ENCODE measurements around the gene USP40. TPM values are rescaled to one million over a fixed set of nuclear protein-coding genes. Genes with fewer than 3 reads are reported as not detected.
A peak's percentile ranks its signal among the peaks of the same experiment; 100 is the strongest.

Gene USP40
- polyA plus RNA-seq, 3 donors, result 4.0 to 13.5 (median 5.1) TPM

DNA sequence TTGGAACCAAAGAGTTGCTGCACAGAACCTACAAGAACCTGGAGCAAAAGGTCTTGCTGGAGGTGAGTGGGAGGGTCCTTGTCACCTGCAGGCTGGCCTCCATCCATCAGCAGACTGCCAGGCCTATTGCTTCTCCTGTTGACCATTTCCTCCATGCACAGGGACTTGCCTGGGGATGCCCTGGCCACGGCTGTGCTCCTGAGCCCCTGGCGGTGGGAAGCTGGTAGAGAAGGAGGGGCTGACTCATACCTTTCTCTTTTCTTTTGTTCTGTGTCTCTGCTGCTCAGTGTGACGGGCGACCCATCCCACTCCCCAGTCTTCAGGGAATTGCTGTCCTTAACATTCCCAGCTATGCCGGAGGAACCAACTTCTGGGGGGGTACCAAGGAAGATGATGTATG lies 109.6 kb downstream of the USP40 start:
- Mint-ChIP-seq H3K4me3 (no peak overlapping the region), H3K4me1 (no peaks in the 10 kb centered on the region), H3K27me3 (ENCODE audit: low read depth in 3 of 3) (peaks cover 0 to 2% (median 0%) of the 10 kb centered on the region in 3 donors), H3K27ac (peak overlapping the region in 1 of 7 donors; percentile 69), H3K9me3 (peaks cover 0 to 1% (median 0%) of the 10 kb centered on the region in 7 donors), H3K36me3 (peaks cover 94 to 100% of the 10 kb centered on the region in 2 donors)
- H3K4me3 ChIP-seq (replicated peaks in 1 of 3; ENCODE audit: low read depth in 2 of 3, low read length in 3 of 3), result no peak overlapping the region
- peak overlapping the region in 1 of 2 donors; percentile 14 for H3K27ac ChIP-seq (ENCODE audit: low read depth in 1 of 2, low read length in 2 of 2)
- H3K4me2 ChIP-seq (replicated peaks; ENCODE audit: extremely low read depth, low read length, poor library complexity, severe bottlenecking), result no peak overlapping the region
- peaks cover 13% of the 10 kb centered on the region for H4K20me1 ChIP-seq (ENCODE audit: insufficient read depth, low read length)
- no peaks in the 10 kb centered on the region for H3K79me2 ChIP-seq (ENCODE audit: insufficient read depth, low read length)
- H3K9ac ChIP-seq (ENCODE audit: insufficient read depth, low read length, poor library complexity, severe bottlenecking), result no peak overlapping the region
- H3K9me3 ChIP-seq (replicated peaks in 1 of 2; ENCODE audit: control insufficient read depth in 1 of 2, insufficient read depth in 1 of 2, low read length in 2 of 2), result no peaks in the 10 kb centered on the region
- intact Hi-C loops (cut with micrococcal nuclease), result no loop called here
- H2AFZ ChIP-seq (ENCODE audit: insufficient read depth, low read depth, low read length, poor library complexity, severe bottlenecking), result no peak overlapping the region
- no CpG with 5 or more reads among the region's 5 CpGs for WGBS (ENCODE audit: insufficient coverage)
- no peak for DNase-seq
- no peaks in the 10 kb centered on the region for H3K4me1 ChIP-seq (ENCODE audit: control insufficient read depth in 1 of 2, insufficient read depth in 2 of 2, low read length in 2 of 2)
- peaks cover 99 to 100% of the 10 kb centered on the region in 2 donors for H3K36me3 ChIP-seq (replicated peaks in 1 of 2; ENCODE audit: control insufficient read depth in 1 of 2, insufficient read depth in 2 of 2, low read length in 2 of 2)
- no peaks in the 10 kb centered on the region for H3K27me3 ChIP-seq (ENCODE audit: control insufficient read depth in 2 of 2, insufficient read depth in 2 of 2, low read length in 2 of 2)
- TF ChIP-seq, protein P1, sequence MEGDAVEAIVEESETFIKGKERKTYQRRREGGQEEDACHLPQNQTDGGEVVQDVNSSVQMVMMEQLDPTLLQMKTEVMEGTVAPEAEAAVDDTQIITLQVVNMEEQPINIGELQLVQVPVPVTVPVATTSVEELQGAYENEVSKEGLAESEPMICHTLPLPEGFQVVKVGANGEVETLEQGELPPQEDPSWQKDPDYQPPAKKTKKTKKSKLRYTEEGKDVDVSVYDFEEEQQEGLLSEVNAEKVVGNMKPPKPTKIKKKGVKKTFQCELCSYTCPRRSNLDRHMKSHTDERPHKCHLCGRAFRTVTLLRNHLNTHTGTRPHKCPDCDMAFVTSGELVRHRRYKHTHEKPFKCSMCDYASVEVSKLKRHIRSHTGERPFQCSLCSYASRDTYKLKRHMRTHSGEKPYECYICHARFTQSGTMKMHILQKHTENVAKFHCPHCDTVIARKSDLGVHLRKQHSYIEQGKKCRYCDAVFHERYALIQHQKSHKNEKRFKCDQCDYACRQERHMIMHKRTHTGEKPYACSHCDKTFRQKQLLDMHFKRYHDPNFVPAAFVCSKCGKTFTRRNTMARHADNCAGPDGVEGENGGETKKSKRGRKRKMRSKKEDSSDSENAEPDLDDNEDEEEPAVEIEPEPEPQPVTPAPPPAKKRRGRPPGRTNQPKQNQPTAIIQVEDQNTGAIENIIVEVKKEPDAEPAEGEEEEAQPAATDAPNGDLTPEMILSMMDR (IDR thresholded peaks at IDR 0.05), result no peak

GRCh38 chr2:233456111-233456510 lies 110.5 kb downstream of the USP40 start:
- H3K4me1 Mint-ChIP-seq, result no peaks in the 10 kb centered on the region
- no peak overlapping the region for H2AFZ ChIP-seq (ENCODE audit: insufficient read depth, low read depth, low read length, poor library complexity, severe bottlenecking)
- H3K27me3 Mint-ChIP-seq (ENCODE audit: low read depth in 3 of 3), result peaks cover 0 to 2% (median 0%) of the 10 kb centered on the region in 3 donors
- intact Hi-C loops (cut with micrococcal nuclease), result no loop called here
- H3K79me2 ChIP-seq (ENCODE audit: insufficient read depth, low read length), result no peaks in the 10 kb centered on the region
- H3K27me3 ChIP-seq (ENCODE audit: control insufficient read depth in 2 of 2, insufficient read depth in 2 of 2, low read length in 2 of 2), result no peaks in the 10 kb centered on the region
- no peak overlapping the region for H3K9ac ChIP-seq (ENCODE audit: insufficient read depth, low read length, poor library complexity, severe bottlenecking)
- no peak overlapping the region for H3K4me3 Mint-ChIP-seq
- DNase-seq, result no peak
- 97% methylated on average over 10 of the region's 11 CpGs for WGBS (ENCODE audit: insufficient coverage)
- peak overlapping the region in 1 of 7 donors; percentile 6 for H3K27ac Mint-ChIP-seq
- no peaks in the 10 kb centered on the region for H3K9me3 ChIP-seq (replicated peaks in 1 of 2; ENCODE audit: control insufficient read depth in 1 of 2, insufficient read depth in 1 of 2, low read length in 2 of 2)
- peaks cover 0 to 1% (median 0%) of the 10 kb centered on the region in 7 donors for H3K9me3 Mint-ChIP-seq
- H3K36me3 ChIP-seq (replicated peaks in 1 of 2; ENCODE audit: control insufficient read depth in 1 of 2, insufficient read depth in 2 of 2, low read length in 2 of 2), result peaks cover 99 to 100% of the 10 kb centered on the region in 2 donors
- no peak overlapping the region for H3K4me3 ChIP-seq (replicated peaks in 1 of 3; ENCODE audit: low read depth in 2 of 3, low read length in 3 of 3)
- TF ChIP-seq, protein P1 (IDR thresholded peaks at IDR 0.05), result no peak
- no peak overlapping the region for H3K27ac ChIP-seq (ENCODE audit: low read depth in 1 of 2, low read length in 2 of 2)
- H3K4me1 ChIP-seq (ENCODE audit: control insufficient read depth in 1 of 2, insufficient read depth in 2 of 2, low read length in 2 of 2), result no peaks in the 10 kb centered on the region
- H4K20me1 ChIP-seq (ENCODE audit: insufficient read depth, low read length), result peaks cover 18% of the 10 kb centered on the region
- peaks cover 93 to 100% of the 10 kb centered on the region in 2 donors for H3K36me3 Mint-ChIP-seq
- no peak overlapping the region for H3K4me2 ChIP-seq (replicated peaks; ENCODE audit: extremely low read depth, low read length, poor library complexity, severe bottlenecking)
